Measurements from ENCODE around the gene DNAJC5. TPM values are rescaled to one million over a fixed set of nuclear protein-coding genes. Genes with fewer than 3 reads are reported as not detected.

Gene DNAJC5
- total RNA-seq, 4 donors from 2014 or later = 18.5 to 26.4 (median 22.5) TPM

- Histone ChIP-seq H3K4me3 (no peak overlapping the region), H3K27me3 (no peaks in the 10 kb centered on the region), H3K27ac (peak overlapping the region; percentile 73 to 82 (median 76)), H3K9me3 (no peaks in the 10 kb centered on the region), H3K36me3 (peaks cover 0 to 47% of the 10 kb centered on the region in 2 donors), H3K4me1 (peaks cover 9 to 21% of the 10 kb centered on the region in 2 donors)
- DNase-seq (no peak), ATAC-seq (peak in 1 of 2 donors; percentile 4)
- in situ Hi-C loops (cut with MboI; ENCODE audit: low sequenced_read_pairs in 4 of 4) (no loop called here), intact Hi-C loops (cut with DNase I; ENCODE audit: low total_unique reads) (no loop called here)
- TF ChIP-seq POLR2A (IDR thresholded peaks at IDR 0.05) = no peak
- TF ChIP-seq CTCF (IDR thresholded peaks at IDR 0.05 in 4 of 5, conservative IDR thresholded peaks at IDR 0.05 in 1 of 5) = no peak
These were observed 9.5 kb upstream of the DNAJC5 start for GRCh38 chr20:63885264-63886053.

GRCh38 chr20:63886054-63886419 lies 8.9 kb upstream of the DNAJC5 start:
- TF ChIP-seq POLR2A (IDR thresholded peaks at IDR 0.05) (no peak), CTCF (IDR thresholded peaks at IDR 0.05 in 4 of 5, conservative IDR thresholded peaks at IDR 0.05 in 1 of 5) (no peak)
- intact Hi-C loops (cut with DNase I; ENCODE audit: low total_unique reads) (no loop called here), in situ Hi-C loops (cut with MboI; ENCODE audit: low sequenced_read_pairs in 4 of 4) (no loop called here)
- H3K9me3 ChIP-seq = no peaks in the 10 kb centered on the region
- peaks cover 0 to 52% of the 10 kb centered on the region in 2 donors for H3K36me3 ChIP-seq
- DNase-seq = no peak
- H3K4me1 ChIP-seq = peaks cover 9 to 21% of the 10 kb centered on the region in 2 donors
- no peaks in the 10 kb centered on the region for H3K27me3 ChIP-seq
- no peak overlapping the region for H3K4me3 ChIP-seq
- no peak for ATAC-seq
- peak overlapping the region in 2 of 4 donors; percentile 73 to 82 for H3K27ac ChIP-seq

- no peak for ATAC-seq
- no peaks in the 10 kb centered on the region for H3K27me3 ChIP-seq
- intact Hi-C loops (cut with DNase I; ENCODE audit: low total_unique reads) = no loop called here
- in situ Hi-C loops (cut with MboI; ENCODE audit: low sequenced_read_pairs in 4 of 4) = no loop called here
- no peaks in the 10 kb centered on the region for H3K9me3 ChIP-seq
- DNase-seq = no peak
- peaks cover 0 to 55% of the 10 kb centered on the region in 2 donors for H3K36me3 ChIP-seq
- peaks cover 9 to 21% of the 10 kb centered on the region in 2 donors for H3K4me1 ChIP-seq
- no peak overlapping the region for H3K27ac ChIP-seq
- no peak for TF ChIP-seq CTCF (IDR thresholded peaks at IDR 0.05 in 4 of 5, conservative IDR thresholded peaks at IDR 0.05 in 1 of 5)
- TF ChIP-seq POLR2A (IDR thresholded peaks at IDR 0.05) = no peak
- H3K4me3 ChIP-seq = no peak overlapping the region
These were observed 8.0 kb upstream of the DNAJC5 start for GRCh38 chr20:63886921-63887320.

- TF ChIP-seq POLR2A (IDR thresholded peaks at IDR 0.05) (no peak), CTCF (IDR thresholded peaks at IDR 0.05 in 4 of 5, conservative IDR thresholded peaks at IDR 0.05 in 1 of 5) (no peak)
- H3K27ac ChIP-seq = no peak overlapping the region
- intact Hi-C loops (cut with DNase I; ENCODE audit: low total_unique reads) = no loop called here
- no peak for DNase-seq
- H3K36me3 ChIP-seq = peaks cover 0 to 45% of the 10 kb centered on the region in 2 donors
- no peak for ATAC-seq
- H3K4me1 ChIP-seq = peaks cover 7 to 14% of the 10 kb centered on the region in 2 donors
- H3K9me3 ChIP-seq = no peaks in the 10 kb centered on the region
- H3K4me3 ChIP-seq = no peak overlapping the region
- no peaks in the 10 kb centered on the region for H3K27me3 ChIP-seq
- in situ Hi-C loops (cut with MboI; ENCODE audit: low sequenced_read_pairs in 4 of 4) = no loop called here
These were observed 5.4 kb upstream of the DNAJC5 start for GRCh38 chr20:63889241-63890200.
